PC-3 (cell line): ENCODE measurements around the gene EPB41. TPM values are rescaled to one million over a fixed set of nuclear protein-coding genes. Genes with fewer than 3 reads are reported as not detected.

Experiments
- ATAC-seq: fragments of 200-7000 bp; cut with Tn5 transposase; 2 replicates; pipeline ENCODE4 v1.9.1; 2020; ENCODE audit warnings: mild to moderate bottlenecking, moderate library complexity
- BruUV-seq: library from RNA; stranded (reverse); fragments of 400-500 nt; replicated peaks from 2 replicates; lab custom pipeline; 2021; lab: Mats Ljungman, UMichigan
- CTCF ChIA-PET: fragments of 300-600 bp; sonication (Branson Sonifier 250); formaldehyde crosslinking; loops from one replicate; lab custom pipeline; 2022; ENCODE audit warnings: antibody characterized with exemption; lab: Charles Lee
- POLR2A ChIA-PET: fragments of 300-600 bp; sonication (Branson Sonifier 250); formaldehyde crosslinking; loops from one replicate; lab custom pipeline; 2022; ENCODE audit warnings: antibody characterized with exemption; ENCODE audit not compliant: unreplicated experiment; lab: Charles Lee
- DNase-seq: peaks from one replicate; pipeline ENCODE4 v3.0.0-alpha.2; 2015
- H2AFZ ChIP-seq: fragments of 300-600 bp; sonication (generic); 2 replicates; pipeline ENCODE4 v1.6.0; 2016; ENCODE audit warnings: antibody characterized with exemption, low read length
- H3F3A ChIP-seq: fragments of 300-600 bp; sonication (generic); one replicate; pipeline ENCODE4 v1.6.0; 2017; ENCODE audit warnings: antibody characterized with exemption, low read length, control low read depth, mild to moderate bottlenecking; ENCODE audit not compliant: unreplicated experiment
- H3K27ac ChIP-seq: fragments of 300-600 bp; sonication (generic); 2 replicates; pipeline ENCODE4 v1.5.1; 2016; ENCODE audit warnings: mild to moderate bottlenecking, low read length
- H3K27me3 ChIP-seq: fragments of 300-600 bp; sonication (generic); 2 replicates; pipeline ENCODE4 v1.6.1; 2016; ENCODE audit warnings: low read length, mixed read lengths
- H3K36me3 ChIP-seq: fragments of 300-600 bp; sonication (generic); 2 replicates; pipeline ENCODE4 v1.6.1; 2016; ENCODE audit warnings: low read depth, mixed run types, low read length, mixed read lengths
- H3K4me1 ChIP-seq: fragments of 300-600 bp; sonication (generic); 2 replicates; pipeline ENCODE4 v1.5.1; 2016; ENCODE audit warnings: low read length; ENCODE audit not compliant: insufficient read depth
- H3K4me2 ChIP-seq: fragments of 300-600 bp; sonication (generic); 2 replicates; pipeline ENCODE4 v1.6.0; 2016; ENCODE audit warnings: low read length
- H3K4me3 ChIP-seq: fragments of 300-600 bp; sonication (generic); 2 replicates; pipeline ENCODE4 v1.5.1; 2016; ENCODE audit warnings: mild to moderate bottlenecking, low read length, mixed read lengths
- H3K79me2 ChIP-seq: fragments of 300-600 bp; sonication (generic); 2 replicates; pipeline ENCODE4 v1.6.1; 2017; ENCODE audit warnings: low read length, mixed read lengths
- H3K9ac ChIP-seq: fragments of 300-600 bp; sonication (generic); 2 replicates; pipeline ENCODE4 v1.6.0; 2016; ENCODE audit warnings: mild to moderate bottlenecking, low read length
- H3K9me2 ChIP-seq: fragments of 300-600 bp; sonication (generic); replicated peaks from 2 replicates; pipeline ENCODE4 v1.6.1; 2016; ENCODE audit warnings: mixed run types, low read length, mixed read lengths
- H3K9me3 ChIP-seq: fragments of 300-600 bp; sonication (generic); 2 replicates; pipeline ENCODE4 v1.6.1; 2016; ENCODE audit warnings: low read length, mixed read lengths
- H4K20me1 ChIP-seq: fragments of 300-600 bp; sonication (generic); 2 replicates; pipeline ENCODE4 v1.6.1; 2016; ENCODE audit warnings: low read length, mixed read lengths
- EZH2 ChIP-seq: fragments of 300-600 bp; sonication (generic); IDR thresholded peaks from one replicate; pipeline ENCODE4 v1.6.1; 2017; ENCODE audit warnings: antibody characterized with exemption, mild to moderate bottlenecking, low read length; ENCODE audit not compliant: unreplicated experiment
- EZH2phosphoT487 ChIP-seq: fragments of 300-600 bp; sonication (generic); IDR thresholded peaks from 2 replicates; pipeline ENCODE4 v1.6.1; 2018; ENCODE audit warnings: mild to moderate bottlenecking, antibody characterized with exemption, low read length, borderline replicate concordance
- intact Hi-C: fragments of 100-400 bp; cut with micrococcal nuclease; formaldehyde crosslinking; loops from 2 replicates; pipeline ENCODE4 v1.9.0; 2023
- total RNA-seq: library from RNA; depleted of rRNA; stranded (reverse); fragments of >200 nt; gene quantifications from 2 replicates; pipeline ENCODE4 v1.2.3, GENCODE V29; 2014
- TF ChIP-seq, protein P1 (sequence below): fragments of 300-600 bp; sonication (generic); conservative IDR thresholded peaks from 2 replicates; pipeline ENCODE4 v1.5.1; 2017; ENCODE audit warnings: antibody characterized with exemption, low read depth, mild to moderate bottlenecking, low read length

The EPB41 gene
- total RNA-seq, 1 experiment from 2014 or later: 44.9 TPM

DNA sequence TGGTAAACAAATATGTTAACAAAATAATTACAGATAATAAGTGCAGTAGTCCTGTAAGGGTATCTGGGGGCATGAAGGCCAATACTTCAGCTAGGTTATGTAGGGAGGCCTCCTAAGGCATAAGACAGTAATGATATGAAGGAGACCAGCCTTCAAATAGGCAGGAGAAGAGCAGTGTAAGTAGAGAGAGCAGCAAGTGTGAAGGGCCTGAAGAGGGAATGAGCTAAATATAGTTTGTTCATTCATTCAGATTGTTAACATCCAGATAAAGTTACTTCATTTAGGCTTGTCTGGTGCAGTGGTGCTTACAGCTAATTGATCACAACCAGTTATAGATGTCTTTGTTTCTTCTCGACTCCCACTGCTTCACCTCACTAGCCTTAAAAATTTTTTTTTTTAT is 71.1 kb downstream of the EPB41 start:
- no peak overlapping the region for H2AFZ ChIP-seq
- DNase-seq (no peak), ATAC-seq (no peak)
- no peak overlapping the region for H3K4me2 ChIP-seq
- H3K4me3 ChIP-seq: no peak overlapping the region
- H4K20me1 ChIP-seq: no peaks in the 10 kb centered on the region
- H3K79me2 ChIP-seq: no peaks in the 10 kb centered on the region
- no TSS peak for BruUV-seq
- ChIA-PET CTCF (no interaction called here), POLR2A (no interaction called here)
- H3K27me3 ChIP-seq: no peaks in the 10 kb centered on the region
- TF ChIP-seq EZH2 (no peak), EZH2phosphoT487 (no peak)
- TF ChIP-seq, protein P1, sequence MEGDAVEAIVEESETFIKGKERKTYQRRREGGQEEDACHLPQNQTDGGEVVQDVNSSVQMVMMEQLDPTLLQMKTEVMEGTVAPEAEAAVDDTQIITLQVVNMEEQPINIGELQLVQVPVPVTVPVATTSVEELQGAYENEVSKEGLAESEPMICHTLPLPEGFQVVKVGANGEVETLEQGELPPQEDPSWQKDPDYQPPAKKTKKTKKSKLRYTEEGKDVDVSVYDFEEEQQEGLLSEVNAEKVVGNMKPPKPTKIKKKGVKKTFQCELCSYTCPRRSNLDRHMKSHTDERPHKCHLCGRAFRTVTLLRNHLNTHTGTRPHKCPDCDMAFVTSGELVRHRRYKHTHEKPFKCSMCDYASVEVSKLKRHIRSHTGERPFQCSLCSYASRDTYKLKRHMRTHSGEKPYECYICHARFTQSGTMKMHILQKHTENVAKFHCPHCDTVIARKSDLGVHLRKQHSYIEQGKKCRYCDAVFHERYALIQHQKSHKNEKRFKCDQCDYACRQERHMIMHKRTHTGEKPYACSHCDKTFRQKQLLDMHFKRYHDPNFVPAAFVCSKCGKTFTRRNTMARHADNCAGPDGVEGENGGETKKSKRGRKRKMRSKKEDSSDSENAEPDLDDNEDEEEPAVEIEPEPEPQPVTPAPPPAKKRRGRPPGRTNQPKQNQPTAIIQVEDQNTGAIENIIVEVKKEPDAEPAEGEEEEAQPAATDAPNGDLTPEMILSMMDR: no peak
- no peaks in the 10 kb centered on the region for H3K4me1 ChIP-seq
- H3F3A ChIP-seq: no peaks in the 10 kb centered on the region
- H3K27ac ChIP-seq: no peak overlapping the region
- H3K9me3 ChIP-seq: no peaks in the 10 kb centered on the region
- intact Hi-C loops: no loop called here
- H3K36me3 ChIP-seq: no peaks in the 10 kb centered on the region
- H3K9ac ChIP-seq: no peak overlapping the region
- H3K9me2 ChIP-seq: no peaks in the 10 kb centered on the region

DNA sequence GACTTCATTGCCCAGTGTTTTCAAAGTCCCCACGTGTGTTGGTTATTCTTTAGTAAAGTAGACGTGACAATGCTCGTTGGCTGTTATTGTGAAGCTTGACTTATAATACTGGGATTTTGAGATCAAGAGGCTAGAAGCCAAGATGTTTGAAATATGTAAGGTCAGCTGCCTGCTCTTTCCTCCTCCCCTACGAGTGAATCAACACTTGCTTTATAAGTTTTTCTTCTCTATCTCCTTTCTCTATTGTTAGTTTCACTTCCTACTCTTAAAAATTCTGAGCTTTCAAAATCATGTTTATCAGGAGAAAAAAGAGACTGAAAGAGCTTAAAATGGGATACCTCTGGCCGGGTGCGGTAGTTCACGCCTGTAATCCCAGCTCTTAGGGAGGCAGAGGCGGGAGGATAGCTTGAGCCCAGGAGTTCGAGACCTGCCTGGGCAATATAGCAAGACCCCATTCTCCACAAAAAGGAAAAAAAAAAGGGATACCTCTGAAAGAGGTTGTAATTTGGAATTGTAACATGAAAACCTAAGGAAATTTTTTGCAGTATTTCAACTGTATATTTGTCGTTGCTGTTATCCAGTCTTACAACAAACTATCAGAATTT is 72.0 kb downstream of the EPB41 start:
- Histone ChIP-seq H3K4me3 (no peak overlapping the region), H3K9me2 (no peaks in the 10 kb centered on the region), H3K79me2 (no peaks in the 10 kb centered on the region), H3F3A (no peaks in the 10 kb centered on the region), H3K27me3 (no peaks in the 10 kb centered on the region), H3K9ac (no peak overlapping the region), H4K20me1 (no peaks in the 10 kb centered on the region), H3K9me3 (no peaks in the 10 kb centered on the region), H2AFZ (no peak overlapping the region), H3K36me3 (no peaks in the 10 kb centered on the region), H3K4me2 (no peak overlapping the region), H3K4me1 (no peaks in the 10 kb centered on the region), H3K27ac (no peak overlapping the region)
- intact Hi-C loops: no loop called here
- DNase-seq: no peak
- ATAC-seq: no peak
- ChIA-PET POLR2A (no interaction called here), CTCF (no interaction called here)
- BruUV-seq: no TSS peak
- TF ChIP-seq EZH2phosphoT487: no peak
- TF ChIP-seq, protein P1: no peak
- no peak for TF ChIP-seq EZH2

DNA sequence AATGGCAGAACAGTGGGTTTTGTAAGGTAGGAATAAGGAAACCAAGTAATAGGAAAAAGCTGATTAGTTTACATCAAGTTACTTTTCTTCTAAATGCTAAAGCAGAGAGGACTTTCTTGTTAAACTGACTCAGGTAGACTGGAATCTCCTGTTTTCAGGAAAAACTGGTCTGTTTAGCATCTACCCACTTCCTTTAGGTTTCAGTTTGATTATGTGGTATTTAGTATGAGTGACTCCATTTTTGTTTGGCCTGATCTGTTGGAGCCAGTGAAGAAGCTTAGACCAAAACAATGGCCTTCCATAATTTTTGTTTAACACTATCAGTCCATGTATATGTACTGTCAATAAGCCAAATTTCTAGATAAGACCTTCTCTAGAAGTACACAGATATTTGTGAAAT is 88.4 kb downstream of the EPB41 start:
- H4K20me1 ChIP-seq: no peaks in the 10 kb centered on the region
- DNase-seq (peak; percentile 85), ATAC-seq (peak; percentile 76)
- peak overlapping the region; percentile 66 for H3K4me2 ChIP-seq
- POLR2A ChIA-PET: interaction anchor here (0.7 kb wide), 1 partner anchor 360 kb away, joined by 9 read pairs; no protein-coding TSS in a partner anchor
- no peaks in the 10 kb centered on the region for H3K36me3 ChIP-seq
- H2AFZ ChIP-seq: no peak overlapping the region
- CTCF ChIA-PET: no interaction called here
- no peaks in the 10 kb centered on the region for H3K27me3 ChIP-seq
- H3F3A ChIP-seq: no peaks in the 10 kb centered on the region
- H3K9ac ChIP-seq: no peak overlapping the region
- peak overlapping the region; percentile 16 for H3K27ac ChIP-seq
- H3K4me1 ChIP-seq: peaks cover 32% of the 10 kb centered on the region
- no TSS peak for BruUV-seq
- H3K4me3 ChIP-seq: no peak overlapping the region
- TF ChIP-seq EZH2phosphoT487: no peak
- no peak for TF ChIP-seq EZH2
- TF ChIP-seq, protein P1: no peak
- intact Hi-C loops: no loop called here
- no peaks in the 10 kb centered on the region for H3K79me2 ChIP-seq
- H3K9me3 ChIP-seq: no peaks in the 10 kb centered on the region
- no peaks in the 10 kb centered on the region for H3K9me2 ChIP-seq
